Measurements from ENCODE around the gene ACBD4.
A peak's percentile ranks its signal among the peaks of the same experiment; 100 is the strongest.

The ACBD4 gene

DNA sequence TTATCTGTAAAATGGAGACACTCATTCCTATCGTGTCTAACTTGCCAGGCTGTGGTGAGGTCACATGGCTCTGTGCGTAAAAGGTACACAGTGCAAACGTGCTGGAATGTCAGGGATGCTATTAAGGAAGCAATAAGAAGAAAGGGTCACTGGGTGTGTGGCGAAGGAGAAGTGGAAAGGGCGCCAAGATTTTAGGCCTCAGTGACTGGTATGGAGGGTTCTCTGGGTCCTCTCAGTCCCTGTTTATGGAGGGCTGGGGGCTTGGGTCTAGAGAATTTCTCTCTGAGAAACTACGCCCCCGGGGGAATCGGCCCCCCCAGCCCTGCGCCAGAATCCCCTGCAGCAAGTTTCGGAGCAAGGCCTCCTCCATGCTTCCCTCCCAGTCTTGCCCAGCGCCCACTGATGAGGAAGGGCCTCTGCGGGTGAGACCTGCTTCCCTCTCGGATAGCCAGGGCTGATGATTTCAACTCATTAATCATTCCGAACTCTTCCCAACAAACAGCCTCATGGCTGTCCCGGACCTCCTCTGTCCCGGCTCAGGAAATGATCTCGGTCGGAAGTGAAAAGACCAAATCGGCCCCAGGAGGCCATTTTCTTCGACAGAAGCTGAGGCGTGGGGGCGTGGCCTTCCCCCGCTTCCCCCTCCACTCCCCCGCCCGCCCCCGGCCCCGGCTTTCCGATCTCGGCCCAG is 11.5 kb downstream of the ACBD4 start:
- H3K27ac ChIP-seq (ENCODE audit: low read length) = peak overlapping the region; percentile 83
- H3K27me3 ChIP-seq (ENCODE audit: low read depth, low read length) = no peaks in the 10 kb centered on the region
- peak overlapping the region; percentile 94 for H3K4me2 ChIP-seq (ENCODE audit: low read length)
- no peaks in the 10 kb centered on the region for H3K36me3 ChIP-seq (replicated peaks; ENCODE audit: low read depth, low read length)
- peak overlapping the region; percentile 70; the same call in 1 of the 2 replicates for H2AFZ ChIP-seq (ENCODE audit: low read depth, low read length)
- TF ChIP-seq, protein P1, sequence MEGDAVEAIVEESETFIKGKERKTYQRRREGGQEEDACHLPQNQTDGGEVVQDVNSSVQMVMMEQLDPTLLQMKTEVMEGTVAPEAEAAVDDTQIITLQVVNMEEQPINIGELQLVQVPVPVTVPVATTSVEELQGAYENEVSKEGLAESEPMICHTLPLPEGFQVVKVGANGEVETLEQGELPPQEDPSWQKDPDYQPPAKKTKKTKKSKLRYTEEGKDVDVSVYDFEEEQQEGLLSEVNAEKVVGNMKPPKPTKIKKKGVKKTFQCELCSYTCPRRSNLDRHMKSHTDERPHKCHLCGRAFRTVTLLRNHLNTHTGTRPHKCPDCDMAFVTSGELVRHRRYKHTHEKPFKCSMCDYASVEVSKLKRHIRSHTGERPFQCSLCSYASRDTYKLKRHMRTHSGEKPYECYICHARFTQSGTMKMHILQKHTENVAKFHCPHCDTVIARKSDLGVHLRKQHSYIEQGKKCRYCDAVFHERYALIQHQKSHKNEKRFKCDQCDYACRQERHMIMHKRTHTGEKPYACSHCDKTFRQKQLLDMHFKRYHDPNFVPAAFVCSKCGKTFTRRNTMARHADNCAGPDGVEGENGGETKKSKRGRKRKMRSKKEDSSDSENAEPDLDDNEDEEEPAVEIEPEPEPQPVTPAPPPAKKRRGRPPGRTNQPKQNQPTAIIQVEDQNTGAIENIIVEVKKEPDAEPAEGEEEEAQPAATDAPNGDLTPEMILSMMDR (IDR thresholded peaks at IDR 0.05; ENCODE audit: low read depth, low read length) = no peak
- no peak for TF ChIP-seq EZH2phosphoT487 (IDR thresholded peaks at IDR 0.05; ENCODE audit: low read depth)
- peak overlapping the region; percentile 77 for H3K4me3 ChIP-seq (ENCODE audit: low read length)
- peak overlapping the region; percentile 79 for H3K9ac ChIP-seq (ENCODE audit: low read length)
- peaks cover 13% of the 10 kb centered on the region for H4K20me1 ChIP-seq (ENCODE audit: insufficient read depth, low read length)
- H3K79me2 ChIP-seq (ENCODE audit: low read length) = peaks cover 27% of the 10 kb centered on the region
- H3K9me3 ChIP-seq (ENCODE audit: insufficient read depth, low read length) = no peaks in the 10 kb centered on the region
- peaks cover 22% of the 10 kb centered on the region for H3K4me1 ChIP-seq (ENCODE audit: low read length)

DNA sequence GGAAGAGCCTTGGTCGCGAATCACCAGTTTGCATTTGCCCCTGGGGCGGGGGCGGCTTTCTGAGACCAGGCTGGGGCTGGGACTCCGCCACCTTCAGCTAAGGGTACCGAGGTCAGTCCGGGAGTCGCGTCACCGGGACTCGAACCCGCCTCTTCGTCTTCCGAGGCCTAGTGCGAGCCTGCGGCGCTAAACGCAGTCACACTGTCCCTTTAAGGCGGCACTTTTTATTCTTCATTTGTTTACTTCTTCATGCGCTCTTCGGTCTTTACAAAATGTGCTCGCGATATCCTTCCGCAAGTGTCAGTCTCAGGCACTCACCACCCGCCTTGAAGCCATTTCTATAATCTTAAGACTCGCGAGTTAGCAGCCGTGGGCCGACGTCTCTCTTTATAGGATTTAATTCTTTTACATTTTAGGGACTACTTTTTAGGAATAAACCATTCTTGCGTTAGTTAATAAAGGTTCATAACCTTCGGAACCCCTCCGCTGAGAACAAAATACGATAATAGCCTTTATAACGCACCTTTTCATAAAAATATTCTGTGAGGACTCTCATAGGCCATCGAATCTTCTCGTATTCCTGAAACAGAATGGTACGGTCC is 12.2 kb downstream of the ACBD4 start:
- H2AFZ ChIP-seq (ENCODE audit: low read depth, low read length) = peak overlapping the region; percentile 70
- H3K27me3 ChIP-seq (ENCODE audit: low read depth, low read length) = no peaks in the 10 kb centered on the region
- H3K79me2 ChIP-seq (ENCODE audit: low read length) = peaks cover 27% of the 10 kb centered on the region
- peak overlapping the region; percentile 79 for H3K9ac ChIP-seq (ENCODE audit: low read length)
- H3K4me3 ChIP-seq (ENCODE audit: low read length) = peak overlapping the region; percentile 77
- H3K27ac ChIP-seq (ENCODE audit: low read length) = peak overlapping the region; percentile 83
- no peaks in the 10 kb centered on the region for H3K36me3 ChIP-seq (replicated peaks; ENCODE audit: low read depth, low read length)
- H4K20me1 ChIP-seq (ENCODE audit: insufficient read depth, low read length) = peaks cover 13% of the 10 kb centered on the region
- no peaks in the 10 kb centered on the region for H3K9me3 ChIP-seq (ENCODE audit: insufficient read depth, low read length)
- peak overlapping the region; percentile 94 for H3K4me2 ChIP-seq (ENCODE audit: low read length)
- peaks cover 22% of the 10 kb centered on the region for H3K4me1 ChIP-seq (ENCODE audit: low read length)
- TF ChIP-seq, protein P1 (IDR thresholded peaks at IDR 0.05; ENCODE audit: low read depth, low read length) = no peak
- no peak for TF ChIP-seq EZH2phosphoT487 (IDR thresholded peaks at IDR 0.05; ENCODE audit: low read depth)

DNA sequence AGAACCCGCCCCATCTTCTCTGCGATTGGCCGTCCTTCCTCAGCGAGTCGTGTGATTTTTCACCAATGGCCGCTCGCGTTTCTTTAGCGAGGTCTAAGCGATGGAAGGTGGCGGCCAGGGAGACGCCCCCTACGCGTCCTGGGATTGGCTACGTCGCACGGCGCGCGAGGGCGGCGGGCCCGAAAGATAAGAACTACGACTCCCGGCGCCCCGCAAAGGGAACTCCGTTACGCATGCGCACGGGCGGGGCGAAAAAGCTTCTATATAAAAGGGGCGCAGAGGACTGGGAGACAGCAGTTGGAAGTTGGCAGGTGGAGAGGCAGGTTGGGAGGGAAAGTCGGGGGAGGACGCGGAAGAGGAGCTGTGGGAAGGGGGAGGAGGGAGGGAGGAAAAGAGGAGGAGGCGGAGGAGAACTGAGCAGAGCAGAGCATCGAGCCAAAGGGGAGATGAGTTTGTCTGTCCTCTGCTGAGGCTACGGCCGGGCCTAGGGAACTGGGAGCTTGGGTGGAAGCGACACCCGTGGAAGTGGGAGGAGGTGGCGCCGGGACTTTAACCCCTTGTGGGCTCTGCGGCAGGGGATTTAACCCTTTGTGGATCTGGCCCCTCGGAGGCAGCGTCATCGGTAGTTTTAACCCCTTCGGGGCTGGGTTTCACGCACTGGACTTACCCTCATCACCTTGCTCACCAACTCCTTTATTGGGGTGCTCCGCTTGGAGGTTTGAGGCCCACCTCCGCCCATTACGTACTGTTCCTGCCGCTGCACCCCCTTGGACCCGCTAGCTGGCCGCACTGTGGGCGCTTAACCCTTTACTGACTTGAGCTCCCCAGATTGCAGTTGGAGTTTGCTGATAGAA is 12.9 kb downstream of the ACBD4 start, which contains the start of gene HEXIM1:
Gene HEXIM1 (plus strand): TSS at position 293 of the 854 bp plus-strand sequence. CDS start 716 bp downstream, outside the sequence.
- peak within 1 kb of the TSS; percentile 95 for H3K4me2 ChIP-seq (ENCODE audit: low read length)
- H3K79me2 ChIP-seq (ENCODE audit: low read length) = peaks cover 27% of the 10 kb centered on the region
- no peaks in the 10 kb centered on the region for H3K9me3 ChIP-seq (ENCODE audit: insufficient read depth, low read length)
- peak within 1 kb of the TSS; percentile 86 for H3K4me3 ChIP-seq (ENCODE audit: low read length)
- peaks cover 13% of the 10 kb centered on the region for H4K20me1 ChIP-seq (ENCODE audit: insufficient read depth, low read length)
- H3K36me3 ChIP-seq (replicated peaks; ENCODE audit: low read depth, low read length) = no peaks in the 10 kb centered on the region
- peaks cover 22% of the 10 kb centered on the region for H3K4me1 ChIP-seq (ENCODE audit: low read length)
- peak within 1 kb of the TSS; percentile 70 for H2AFZ ChIP-seq (ENCODE audit: low read depth, low read length)
- peak within 1 kb of the TSS; percentile 83 for H3K27ac ChIP-seq (ENCODE audit: low read length)
- no peaks in the 10 kb centered on the region for H3K27me3 ChIP-seq (ENCODE audit: low read depth, low read length)
- peak within 1 kb of the TSS; percentile 79 for H3K9ac ChIP-seq (ENCODE audit: low read length)
- TF ChIP-seq, protein P1 (IDR thresholded peaks at IDR 0.05; ENCODE audit: low read depth, low read length) = no peak
- no peak for TF ChIP-seq EZH2phosphoT487 (IDR thresholded peaks at IDR 0.05; ENCODE audit: low read depth)

Data from OCI-LY3 (cell line).